ENCODE results near the gene FBXW5.

FBXW5 gene

GRCh38 chr9:136902259-136902821 lies 42.2 kb downstream of the FBXW5 start:
- DNase-seq = peak; percentile 90

GRCh38 chr9:136901516-136902258 lies 42.9 kb downstream of the FBXW5 start:
- peak; percentile 79 for DNase-seq

DNA sequence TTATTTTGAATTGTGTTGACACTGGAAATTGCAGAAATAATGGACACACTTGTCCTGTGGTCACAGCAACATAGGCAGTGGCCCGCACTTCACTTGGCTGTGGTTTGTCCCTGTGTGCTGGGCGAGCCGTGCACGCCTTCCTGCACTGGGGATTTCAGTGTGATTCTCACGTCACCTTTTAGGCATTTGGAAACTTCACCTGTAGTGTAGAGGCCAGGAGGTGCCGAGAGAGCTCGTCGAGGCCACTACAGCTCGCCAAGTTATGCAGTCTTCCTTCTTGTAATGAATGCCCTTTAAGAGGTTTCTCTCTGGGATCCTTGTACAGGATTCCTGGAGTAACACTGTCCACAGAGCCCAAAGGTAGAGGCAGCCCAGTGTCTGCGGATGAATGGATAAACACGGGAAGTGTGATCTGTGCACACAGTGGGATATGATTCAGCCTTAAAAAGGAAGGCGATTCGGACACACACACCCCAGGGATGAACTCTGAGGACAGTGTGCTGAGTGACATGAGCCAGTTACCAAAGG lies 43.5 kb downstream of the FBXW5 start:
- no peak for DNase-seq

DNA sequence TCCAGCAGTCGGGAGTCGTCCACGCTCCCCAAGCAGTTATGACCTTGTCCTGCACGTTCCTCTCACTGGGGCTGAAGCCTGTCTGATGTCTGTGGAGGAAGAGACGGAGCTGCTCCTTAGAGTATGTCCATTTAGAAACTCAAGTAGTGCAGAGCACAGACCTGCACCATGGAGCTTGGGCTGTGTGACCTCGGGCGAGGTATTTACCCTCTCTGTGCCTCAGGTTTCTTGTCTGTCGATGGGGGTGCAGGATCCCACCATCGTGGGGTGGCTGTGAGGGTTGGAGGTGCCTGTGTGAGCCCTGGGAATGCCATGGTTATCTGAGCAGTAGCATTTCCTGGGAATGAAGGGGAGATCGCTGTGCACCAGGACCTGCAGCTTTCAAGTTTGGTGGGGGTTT lies 44.0 kb downstream of the FBXW5 start:
- no peak for DNase-seq

DNA sequence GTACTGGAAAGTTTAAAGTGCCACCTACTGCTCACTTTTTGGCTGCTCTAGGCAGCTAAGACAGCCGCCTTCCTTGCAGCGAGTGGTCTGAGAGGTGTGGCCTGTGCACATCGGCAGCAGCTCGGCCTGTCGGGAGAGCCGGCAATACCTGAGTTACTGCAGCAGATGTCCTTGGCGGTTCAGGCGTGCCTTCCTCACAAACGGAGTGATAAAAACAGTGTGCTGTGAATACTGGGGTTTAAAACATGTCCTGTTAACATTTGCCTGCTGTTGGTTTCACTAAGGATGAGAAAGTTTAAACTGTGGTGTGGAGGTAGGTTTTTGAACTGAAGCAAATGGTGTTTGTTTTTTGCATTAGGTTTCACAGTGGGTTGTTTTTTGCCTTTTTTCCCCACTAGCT lies 45.3 kb downstream of the FBXW5 start:
- no peak for DNase-seq

GRCh38 chr9:136898483-136899100 lies 45.9 kb downstream of the FBXW5 start:
- no peak for DNase-seq

DNA sequence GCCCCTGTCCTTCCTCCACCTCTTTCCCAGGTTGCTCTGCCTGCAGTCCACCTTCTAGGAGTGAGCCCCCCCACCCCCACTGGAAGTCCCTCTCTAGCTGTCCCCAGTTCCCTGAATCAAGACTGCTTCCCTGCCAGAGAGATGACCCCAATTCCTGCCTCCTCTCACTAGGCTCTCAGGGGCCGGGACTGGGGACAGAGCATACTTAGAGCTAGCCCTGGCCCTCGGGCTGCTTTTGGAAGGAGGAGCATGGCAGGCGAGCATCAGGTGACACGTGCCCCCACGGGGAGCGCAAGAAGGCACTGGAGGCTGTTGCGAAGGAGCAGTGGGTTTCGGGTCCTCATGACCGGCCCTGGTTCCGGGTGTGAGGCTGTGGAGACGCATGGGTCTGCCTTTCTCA lies 48.5 kb downstream of the FBXW5 start:
- DNase-seq = no peak

- no peak for DNase-seq
Observed at GRCh38 chr9:136890661-136891060, 53.9 kb downstream of the FBXW5 start.
